HepG2 (cell line): ENCODE results near the gene VPS37D. TPM values are rescaled to one million over a fixed set of nuclear protein-coding genes. Genes with fewer than 3 reads are reported as not detected.

Source experiments
- BORCS8-MEF2B ChIP-seq: sonication (generic); formaldehyde crosslinking; IDR thresholded peaks from 2 replicates; pipeline ENCODE4 v1.8.0; 2022; ENCODE audit warnings: mild to moderate bottlenecking, missing genetic modification reagents
- CBX2 ChIP-seq, 2 experiments: fragments of 200-600 bp in 1 of 2; sonication (generic); formaldehyde crosslinking in 1 of 2; IDR thresholded peaks; 2 replicates each; pipeline versions ENCODE4 v1.7.0 to v1.8.1; 2018 to 2022; ENCODE audit warnings: low read depth in 2 of 2, low read length in 1 of 2, mild to moderate bottlenecking in 1 of 2, missing genetic modification reagents in 1 of 2
- FOXK2 ChIP-seq: fragments of 450-650 bp; IDR thresholded peaks from 2 replicates; pipeline ENCODE4 v1.6.1; 2016
- HOXA5 ChIP-seq: sonication (generic); formaldehyde crosslinking; IDR thresholded peaks from 2 replicates; pipeline ENCODE4 v1.4.0; 2020; ENCODE audit warnings: missing genetic modification reagents
- RELA ChIP-seq: sonication (generic); formaldehyde crosslinking; IDR thresholded peaks from 2 replicates; pipeline ENCODE4 v1.4.0; 2020; ENCODE audit warnings: missing genetic modification reagents
- TRAFD1 ChIP-seq: sonication (generic); formaldehyde crosslinking; IDR thresholded peaks from 2 replicates; pipeline ENCODE4 v1.5.1; 2020; ENCODE audit warnings: missing genetic modification reagents, mild to moderate bottlenecking, borderline replicate concordance
- WIZ ChIP-seq: sonication (generic); formaldehyde crosslinking; IDR thresholded peaks from 2 replicates; pipeline ENCODE4 v1.5.1; 2020; ENCODE audit warnings: mild to moderate bottlenecking, missing genetic modification reagents
- YEATS4 ChIP-seq: sonication (generic); formaldehyde crosslinking; IDR thresholded peaks from 2 replicates; pipeline ENCODE4 v1.4.0; 2020; ENCODE audit warnings: missing genetic modification reagents, borderline replicate concordance
- ZBTB44 ChIP-seq: sonication (generic); formaldehyde crosslinking; IDR thresholded peaks from 2 replicates; pipeline ENCODE4 v1.4.0; 2020; ENCODE audit warnings: missing genetic modification reagents
- ZFP41 ChIP-seq: sonication (generic); formaldehyde crosslinking; IDR thresholded peaks from 2 replicates; pipeline ENCODE4 v1.4.0; 2020; ENCODE audit warnings: mild to moderate bottlenecking, missing genetic modification reagents, borderline replicate concordance
- ZNF136 ChIP-seq: sonication (generic); formaldehyde crosslinking; IDR thresholded peaks from 2 replicates; pipeline ENCODE4 v1.8.1; 2022; ENCODE audit warnings: low read depth, mild to moderate bottlenecking, moderate library complexity, missing genetic modification reagents
- ZNF251 ChIP-seq: sonication (generic); formaldehyde crosslinking; IDR thresholded peaks from 2 replicates; pipeline ENCODE4 v1.9.0; 2021; ENCODE audit warnings: mild to moderate bottlenecking, missing genetic modification reagents
- ZNF740 ChIP-seq: sonication (generic); formaldehyde crosslinking; IDR thresholded peaks from 2 replicates; pipeline ENCODE4 v1.4.0; 2020; ENCODE audit warnings: missing genetic modification reagents
- ZNF766 ChIP-seq: sonication (generic); formaldehyde crosslinking; IDR thresholded peaks from 2 replicates; pipeline ENCODE4 v1.5.0; 2020; ENCODE audit warnings: missing genetic modification reagents, borderline replicate concordance
- ZNF775 ChIP-seq: sonication (generic); formaldehyde crosslinking; IDR thresholded peaks from 2 replicates; pipeline ENCODE4 v1.4.0; 2020; ENCODE audit warnings: missing genetic modification reagents, mild to moderate bottlenecking, moderate library complexity, borderline replicate concordance
- ZNF784 ChIP-seq: sonication (generic); formaldehyde crosslinking; IDR thresholded peaks from 2 replicates; pipeline ENCODE4 v1.5.1; 2020; ENCODE audit warnings: missing genetic modification reagents, mild to moderate bottlenecking, borderline replicate concordance
- ZSCAN29 ChIP-seq: sonication (generic); formaldehyde crosslinking; conservative IDR thresholded peaks from 2 replicates; pipeline ENCODE4 v1.4.0; 2020; ENCODE audit warnings: mild to moderate bottlenecking, missing genetic modification reagents
- polyA plus RNA-seq, 8 experiments: library from polyadenylated mRNA; depleted of rRNA in 3 of 8; stranded (reverse) in 7 of 8; unstranded in 1 of 8; fragments of >200 nt; fragmentation: Illumina TruSeq in 4 of 8; extraction: Trizol in 4 of 8; gene quantifications; 2 replicates each; pipeline versions ENCODE4 v1.2.1 to v1.2.3, GENCODE V29; 2011 to 2016; ENCODE audit warnings: low read depth in 4 of 8, missing spikeins in 1 of 8, mixed read lengths in 1 of 8; ENCODE audit not compliant: insufficient read depth in 1 of 8
- total RNA-seq, 5 experiments: library from RNA; depleted of rRNA; stranded (reverse); fragments of >200 nt; fragmentation: Illumina TruSeq; extraction: Trizol; gene quantifications; 2 replicates each; pipeline ENCODE4 v1.2.3, GENCODE V29; 2016; ENCODE audit warnings: low read depth in 1 of 5
- TF ChIP-seq, protein P1 (sequence below): IDR thresholded peaks from 2 replicates; pipeline ENCODE4 v1.4.0; 2020; ENCODE audit warnings: mild to moderate bottlenecking, missing genetic modification reagents
- TF ChIP-seq, protein P2 (sequence below): sonication (generic); formaldehyde crosslinking; IDR thresholded peaks from 2 replicates; pipeline ENCODE4 v1.5.0; 2020; ENCODE audit warnings: missing genetic modification reagents

Gene VPS37D
- total and polyA plus RNA-seq, 2 of the 13 experiments (the other 11 are each of a cell fraction or from before 2014, with no cell fraction given) = 3.8 to 6.3 TPM

- no peak for TF ChIP-seq BORCS8-MEF2B (CRISPR knock-in tag)
- no peak for TF ChIP-seq WIZ (CRISPR knock-in tag)
- 0 out of 2 replicates have a peak, but pooled peaks have one; percentile 26 for TF ChIP-seq ZSCAN29 (CRISPR knock-in tag)
- TF ChIP-seq ZNF740 (CRISPR knock-in tag) = no peak
- TF ChIP-seq FOXK2 = no peak
- TF ChIP-seq ZBTB44 (CRISPR knock-in tag) = no peak
- no peak for TF ChIP-seq ZNF784 (CRISPR knock-in tag)
- no peak for TF ChIP-seq TRAFD1 (CRISPR knock-in tag)
- TF ChIP-seq, protein P1, sequence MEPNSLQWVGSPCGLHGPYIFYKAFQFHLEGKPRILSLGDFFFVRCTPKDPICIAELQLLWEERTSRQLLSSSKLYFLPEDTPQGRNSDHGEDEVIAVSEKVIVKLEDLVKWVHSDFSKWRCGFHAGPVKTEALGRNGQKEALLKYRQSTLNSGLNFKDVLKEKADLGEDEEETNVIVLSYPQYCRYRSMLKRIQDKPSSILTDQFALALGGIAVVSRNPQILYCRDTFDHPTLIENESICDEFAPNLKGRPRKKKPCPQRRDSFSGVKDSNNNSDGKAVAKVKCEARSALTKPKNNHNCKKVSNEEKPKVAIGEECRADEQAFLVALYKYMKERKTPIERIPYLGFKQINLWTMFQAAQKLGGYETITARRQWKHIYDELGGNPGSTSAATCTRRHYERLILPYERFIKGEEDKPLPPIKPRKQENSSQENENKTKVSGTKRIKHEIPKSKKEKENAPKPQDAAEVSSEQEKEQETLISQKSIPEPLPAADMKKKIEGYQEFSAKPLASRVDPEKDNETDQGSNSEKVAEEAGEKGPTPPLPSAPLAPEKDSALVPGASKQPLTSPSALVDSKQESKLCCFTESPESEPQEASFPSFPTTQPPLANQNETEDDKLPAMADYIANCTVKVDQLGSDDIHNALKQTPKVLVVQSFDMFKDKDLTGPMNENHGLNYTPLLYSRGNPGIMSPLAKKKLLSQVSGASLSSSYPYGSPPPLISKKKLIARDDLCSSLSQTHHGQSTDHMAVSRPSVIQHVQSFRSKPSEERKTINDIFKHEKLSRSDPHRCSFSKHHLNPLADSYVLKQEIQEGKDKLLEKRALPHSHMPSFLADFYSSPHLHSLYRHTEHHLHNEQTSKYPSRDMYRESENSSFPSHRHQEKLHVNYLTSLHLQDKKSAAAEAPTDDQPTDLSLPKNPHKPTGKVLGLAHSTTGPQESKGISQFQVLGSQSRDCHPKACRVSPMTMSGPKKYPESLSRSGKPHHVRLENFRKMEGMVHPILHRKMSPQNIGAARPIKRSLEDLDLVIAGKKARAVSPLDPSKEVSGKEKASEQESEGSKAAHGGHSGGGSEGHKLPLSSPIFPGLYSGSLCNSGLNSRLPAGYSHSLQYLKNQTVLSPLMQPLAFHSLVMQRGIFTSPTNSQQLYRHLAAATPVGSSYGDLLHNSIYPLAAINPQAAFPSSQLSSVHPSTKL (CRISPR knock-in tag) = no peak
- no peak for TF ChIP-seq ZNF766 (CRISPR knock-in tag)
- no peak for TF ChIP-seq ZNF775 (CRISPR knock-in tag)
- TF ChIP-seq, protein P2, sequence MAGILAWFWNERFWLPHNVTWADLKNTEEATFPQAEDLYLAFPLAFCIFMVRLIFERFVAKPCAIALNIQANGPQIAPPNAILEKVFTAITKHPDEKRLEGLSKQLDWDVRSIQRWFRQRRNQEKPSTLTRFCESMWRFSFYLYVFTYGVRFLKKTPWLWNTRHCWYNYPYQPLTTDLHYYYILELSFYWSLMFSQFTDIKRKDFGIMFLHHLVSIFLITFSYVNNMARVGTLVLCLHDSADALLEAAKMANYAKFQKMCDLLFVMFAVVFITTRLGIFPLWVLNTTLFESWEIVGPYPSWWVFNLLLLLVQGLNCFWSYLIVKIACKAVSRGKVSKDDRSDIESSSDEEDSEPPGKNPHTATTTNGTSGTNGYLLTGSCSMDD (CRISPR knock-in tag) = no peak
- no peak for TF ChIP-seq HOXA5
- TF ChIP-seq ZFP41 (CRISPR knock-in tag) = no peak
- TF ChIP-seq RELA (CRISPR knock-in tag) = no peak
- TF ChIP-seq YEATS4 (CRISPR knock-in tag) = no peak
- no peak for TF ChIP-seq CBX2 (IDR thresholded peaks at IDR 0.05; ENCODE audit: low read depth, low read length)
- TF ChIP-seq CBX2 (CRISPR knock-in tag; IDR thresholded peaks at IDR 0.05; ENCODE audit: low read depth) = no peak
- no peak for TF ChIP-seq ZNF251 (CRISPR knock-in tag)
- no peak for TF ChIP-seq ZNF136 (CRISPR knock-in tag)
Measured at GRCh38 chr7:73652541-73652949, 15.1 kb upstream of the VPS37D start (continued).
